SK-N-MC (cell line): ENCODE data around the gene MRAS.

Experiments used
- EZH2 ChIP-seq: fragments of 200-600 bp; sonication (generic); IDR thresholded peaks from one replicate; pipeline ENCODE4 v1.6.1; 2017; ENCODE audit warnings: antibody characterized with exemption
- FOXP2 ChIP-seq: optimal IDR thresholded peaks from 2 replicates; pipeline ENCODE3; 2011; ENCODE audit warnings: mild to moderate bottlenecking, moderate library complexity; ENCODE audit not compliant: insufficient read depth; ENCODE audit errors: extremely low read length, control extremely low read depth
- POLR2AphosphoS5 ChIP-seq: IDR thresholded peaks from 2 replicates; pipeline ENCODE4 v1.6.1; 2012; ENCODE audit warnings: mild to moderate bottlenecking, low read depth, low read length, borderline replicate concordance

- TF ChIP-seq EZH2 = no peak
- TF ChIP-seq POLR2AphosphoS5 = no peak
- no peak for TF ChIP-seq FOXP2
These were observed 668 bp downstream of the MRAS start for GRCh38 chr3:138348754-138349739.
